CD4-positive, alpha-beta T cell treated with Interleukin-17A for 4 hours (primary cell): Measurements from ENCODE around the gene ACTR1B.
"Not testable (repeated sequence)": the region's sequence is repeated elsewhere in the genome, so short reads cannot be mapped to it uniquely, and the experiment has no call there.

Experiments
- DNase-seq: peaks from one replicate; pipeline ENCODE4 v3.0.0-alpha.2; 2020; ENCODE audit warnings: mixed read lengths

Gene ACTR1B

DNA sequence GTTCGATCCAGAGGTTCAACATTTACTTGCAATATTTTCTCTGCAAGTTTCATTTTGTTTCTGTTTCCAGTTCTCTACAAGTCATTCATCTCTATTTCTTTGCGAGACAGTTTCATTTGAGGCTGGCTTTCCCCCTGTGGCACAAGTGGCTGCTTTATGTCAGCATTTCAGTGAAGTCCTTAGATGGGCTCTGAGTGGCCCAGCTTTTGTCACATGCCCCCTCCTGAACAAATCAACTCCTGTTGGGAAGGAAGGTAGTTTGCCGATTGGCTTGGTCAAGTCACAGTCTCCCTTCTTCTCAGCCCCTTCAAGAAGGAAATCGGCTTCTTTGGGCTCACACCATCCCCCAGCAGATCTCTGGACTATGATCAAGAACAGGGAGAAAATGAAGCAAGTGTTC, 55.1 kb downstream of the ACTR1B start:
- not testable (repeated sequence) for DNase-seq
